CD4-positive, alpha-beta T cell treated with Interferon gamma for 1 hour (primary cell): ENCODE data around the gene GLTP.
"Not testable (repeated sequence)": the region's sequence is repeated elsewhere in the genome, so short reads cannot be mapped to it uniquely, and the experiment has no call there.

Experiments
- DNase-seq: peaks from one replicate; pipeline ENCODE4 v3.0.0-alpha.2; 2020

The GLTP gene

GRCh38 chr12:109900752-109901580 lies 20.6 kb upstream of the GLTP start:
- DNase-seq = no peak

- DNase-seq = peak; percentile 74
Observed at GRCh38 chr12:109899783-109900751, 19.7 kb upstream of the GLTP start, which contains the start of gene TCHP. Gene TCHP, plus strand, starts transcription at chr12:109900274. Its CDS starts 2,753 bp downstream, at chr12:109903027.

GRCh38 chr12:109899345-109899744 lies 19.0 kb upstream of the GLTP start:
- DNase-seq = not testable (repeated sequence)

GRCh38 chr12:109897029-109897428 lies 16.7 kb upstream of the GLTP start:
- DNase-seq = no peak

GRCh38 chr12:109896188-109896587 lies 15.8 kb upstream of the GLTP start:
- DNase-seq = no peak

- DNase-seq = no peak
Observed at GRCh38 chr12:109894939-109895338, 14.6 kb upstream of the GLTP start.

- no peak for DNase-seq
Observed at GRCh38 chr12:109893261-109893995, 13.1 kb upstream of the GLTP start.

GRCh38 chr12:109892748-109893147 lies 12.4 kb upstream of the GLTP start:
- peak; percentile 33 for DNase-seq

GRCh38 chr12:109892165-109892715 lies 11.9 kb upstream of the GLTP start:
- no peak for DNase-seq

- DNase-seq = not testable (repeated sequence)
Observed at GRCh38 chr12:109891731-109892130, 11.4 kb upstream of the GLTP start.

GRCh38 chr12:109890620-109891170 lies 10.4 kb upstream of the GLTP start:
- DNase-seq = no peak

GRCh38 chr12:109888179-109889020 lies 8.1 kb upstream of the GLTP start:
- DNase-seq = peak; percentile 26

- no peak for DNase-seq
Observed at GRCh38 chr12:109885616-109886015, 5.3 kb upstream of the GLTP start.

GRCh38 chr12:109883461-109883860 lies 3.1 kb upstream of the GLTP start:
- no peak for DNase-seq

- no peak for DNase-seq
Observed at GRCh38 chr12:109881752-109882151, 1.4 kb upstream of the GLTP start.

GRCh38 chr12:109880938-109881337 lies 597 bp upstream of the GLTP start:
- no peak for DNase-seq

GRCh38 chr12:109879351-109880042 lies 844 bp downstream of the GLTP start:
- no peak for DNase-seq

- no peak for DNase-seq
Observed at GRCh38 chr12:109878749-109879148, 1.6 kb downstream of the GLTP start.

GRCh38 chr12:109878247-109878625 lies 2.1 kb downstream of the GLTP start:
- no peak for DNase-seq

- no peak for DNase-seq
Observed at GRCh38 chr12:109877504-109878246, 2.7 kb downstream of the GLTP start.
